GM21717 (cell line): Measurements from ENCODE around the gene ACTN1.

Experiments used
- ATAC-seq: cut with Tn5 transposase; IDR thresholded peaks from one replicate; pipeline ENCODE4 v1.9.1; 2021; ENCODE audit warnings: mild to moderate bottlenecking, moderate library complexity; ENCODE audit not compliant: unreplicated experiment

Gene ACTN1

DNA sequence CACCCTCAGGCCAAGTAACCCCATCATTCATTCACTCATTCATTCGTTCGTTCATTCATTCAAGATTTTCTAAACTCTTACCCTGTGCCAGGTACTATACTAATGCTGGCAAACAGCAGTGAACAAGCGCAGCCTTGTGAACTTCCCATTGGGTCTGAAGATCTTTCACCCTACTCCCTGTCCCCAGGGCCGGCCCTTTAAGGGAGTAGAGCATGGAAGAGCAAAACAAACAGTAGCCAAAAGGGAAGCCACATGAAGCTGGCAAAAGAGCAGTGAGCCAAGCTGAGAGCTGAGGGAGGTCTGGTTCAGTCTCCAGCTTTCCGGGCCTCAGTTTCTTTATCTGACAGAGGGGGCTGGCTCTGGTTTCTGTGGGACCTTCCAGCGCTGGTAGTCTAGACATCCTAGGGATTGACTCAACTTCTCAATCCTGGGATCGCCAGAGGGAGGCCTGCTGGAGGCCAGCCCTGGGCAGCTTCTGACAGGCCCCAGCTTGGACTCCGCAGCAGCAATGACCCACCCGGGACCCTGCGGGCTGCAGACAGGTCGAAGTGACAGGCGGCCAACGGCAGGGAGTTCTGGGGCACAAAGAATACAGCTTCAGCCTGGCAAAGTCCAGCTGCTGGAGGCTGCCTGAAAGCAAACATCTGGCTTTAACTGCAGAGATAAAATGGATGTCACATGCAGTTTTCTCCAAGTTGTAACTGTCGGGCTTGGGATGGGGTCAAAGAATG is 27.1 kb downstream of the ACTN1 start:
- ATAC-seq, result no peak

DNA sequence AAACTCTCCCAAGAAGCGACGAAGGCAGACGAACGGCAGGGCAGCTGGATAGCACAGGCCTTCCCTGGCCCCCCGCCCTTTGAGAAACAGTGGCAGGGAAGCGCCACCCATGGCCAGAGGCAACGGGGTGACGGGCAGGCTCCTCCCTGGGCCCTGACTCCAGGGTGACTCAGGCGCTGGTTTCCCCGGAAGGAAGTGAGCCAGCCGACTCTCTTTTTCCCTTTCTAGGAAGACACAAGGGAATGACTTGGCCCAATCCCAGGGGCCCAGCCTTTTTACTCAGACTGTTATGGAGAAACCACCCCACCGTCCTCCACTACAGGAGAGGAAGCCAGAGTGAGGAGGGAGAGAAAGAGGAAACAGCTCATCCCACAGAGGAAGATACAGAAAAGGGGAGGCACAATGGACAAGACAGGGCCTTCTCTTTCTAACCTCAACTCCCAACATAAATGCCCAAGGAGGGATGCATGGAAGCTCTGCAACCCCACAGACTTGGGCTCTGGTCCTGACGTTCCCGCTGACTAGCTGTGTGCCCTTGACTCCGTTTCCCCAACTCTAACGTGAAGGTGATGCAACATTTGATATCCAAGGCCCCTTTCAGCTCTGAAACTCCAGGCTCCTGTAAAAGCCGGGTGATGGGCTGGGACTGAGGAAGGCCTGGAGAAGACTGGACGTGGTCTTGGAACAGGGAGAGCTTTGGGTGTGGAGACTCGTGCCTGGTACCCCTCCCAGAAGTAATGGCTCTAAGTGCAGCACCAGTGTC is 27.9 kb downstream of the ACTN1 start:
- no peak for ATAC-seq

DNA sequence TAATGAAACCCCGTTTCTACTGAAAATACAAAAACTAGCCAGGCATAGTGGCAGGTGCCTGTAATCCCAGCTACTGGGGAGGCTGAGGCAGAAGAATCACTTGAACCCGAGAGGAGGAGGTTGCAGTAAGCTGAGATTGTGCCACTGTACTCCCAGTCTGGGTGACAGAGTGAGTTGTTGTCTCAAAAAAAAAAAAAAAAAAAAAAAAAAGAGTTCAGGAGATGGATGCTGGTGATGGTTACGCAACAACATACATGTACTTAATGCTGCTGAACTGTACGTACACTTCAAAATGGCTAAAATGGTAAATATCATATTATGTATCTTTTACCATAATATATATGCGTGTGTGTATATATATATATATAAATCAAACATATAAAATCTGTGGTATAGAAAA is 29.0 kb downstream of the ACTN1 start:
- ATAC-seq, result no peak

DNA sequence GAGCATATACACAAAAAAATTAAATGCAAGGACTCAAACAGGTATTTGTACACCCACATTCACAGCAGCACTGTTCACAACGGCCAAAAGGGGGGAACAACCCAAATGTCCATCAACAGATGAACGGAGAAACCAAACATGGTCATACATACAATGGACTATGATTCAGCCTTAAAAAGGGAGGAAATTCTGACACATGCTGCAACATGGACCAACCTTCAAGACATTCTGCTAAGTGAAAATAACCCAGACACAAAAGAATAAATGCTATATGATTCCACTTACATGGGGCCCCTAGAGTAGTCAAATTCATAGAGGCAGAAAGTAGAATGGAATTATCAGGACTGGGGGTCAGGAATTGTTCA is 29.5 kb downstream of the ACTN1 start:
- no peak for ATAC-seq

DNA sequence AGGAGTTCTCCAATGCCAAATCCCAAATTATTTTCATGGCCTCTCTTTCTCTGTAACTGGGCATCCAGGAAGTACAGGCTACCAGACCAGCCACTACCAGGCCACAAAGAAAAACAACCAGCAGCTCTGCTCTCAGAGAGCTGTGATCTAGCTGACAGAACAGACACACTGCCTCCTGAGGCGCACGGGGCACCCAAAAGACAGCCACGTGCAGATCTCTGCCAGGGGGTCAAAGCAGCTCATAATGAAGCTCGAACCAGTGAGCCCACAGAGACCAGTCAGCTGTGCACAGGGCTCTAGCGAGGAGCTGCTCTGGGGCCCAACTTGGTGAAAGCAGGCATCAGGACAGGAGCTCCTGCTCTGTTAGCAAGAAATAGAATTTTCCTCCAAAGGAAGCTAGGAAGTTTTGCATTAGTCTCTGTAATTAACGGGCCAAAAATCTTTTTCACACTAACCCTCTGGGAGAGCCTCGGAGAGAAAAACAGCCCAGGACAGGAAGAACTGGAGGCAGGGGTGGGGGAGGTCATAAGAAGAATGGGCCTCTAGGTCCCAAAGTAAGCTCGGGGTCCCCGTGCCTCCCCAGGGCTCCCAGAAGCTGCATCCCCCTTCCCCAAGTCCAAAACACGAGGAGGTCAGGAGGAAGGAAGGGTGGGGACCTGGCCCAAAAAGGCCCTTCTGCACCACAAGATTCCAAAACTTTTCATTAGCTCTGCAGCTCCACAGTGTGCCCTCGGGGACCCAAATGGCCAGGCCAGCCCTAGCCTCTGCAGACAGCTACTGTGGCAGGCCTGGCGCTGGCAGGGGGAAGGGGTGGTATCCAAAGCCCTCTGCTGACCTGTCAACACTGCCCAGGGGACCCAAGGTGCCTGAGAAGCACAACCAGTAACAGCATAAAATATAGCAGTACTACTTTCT is 30.2 kb downstream of the ACTN1 start:
- ATAC-seq, result no peak

DNA sequence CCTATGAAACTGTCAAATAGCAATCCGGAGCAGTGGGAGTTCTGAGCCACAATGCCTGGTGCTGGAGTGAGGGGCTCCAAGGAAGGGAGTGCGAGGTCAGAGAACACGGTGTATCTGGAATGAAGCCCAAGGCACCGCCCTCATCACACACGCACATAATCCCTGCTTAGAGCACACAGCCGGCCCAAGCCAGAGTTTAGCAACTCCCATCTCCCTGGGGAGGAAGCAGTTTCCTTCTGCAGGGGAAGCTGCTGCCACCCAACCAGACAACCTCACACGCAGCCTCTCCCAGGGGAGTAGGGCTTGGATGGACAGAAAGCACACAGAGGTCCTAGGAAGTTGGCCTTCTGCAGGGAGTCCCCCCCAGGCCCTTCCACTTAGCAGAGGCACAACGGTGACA is 31.3 kb downstream of the ACTN1 start:
- ATAC-seq, result no peak

DNA sequence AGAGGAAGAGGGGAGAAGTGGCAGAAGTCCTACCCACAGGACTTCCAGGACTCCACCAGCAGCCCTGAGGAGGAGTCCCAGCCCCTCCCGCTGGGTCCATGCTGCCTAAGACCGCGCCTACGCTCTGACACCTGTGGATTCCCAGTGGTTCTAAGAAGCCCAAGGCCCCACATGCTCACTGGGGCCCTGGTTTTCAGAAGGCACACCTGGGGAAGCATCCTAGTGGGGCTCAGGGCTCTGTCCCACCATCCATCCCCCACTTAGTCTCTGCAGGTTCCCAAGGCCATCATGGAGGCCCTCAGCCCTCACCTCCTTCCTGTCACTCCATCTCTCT is 32.6 kb downstream of the ACTN1 start:
- ATAC-seq, result no peak

DNA sequence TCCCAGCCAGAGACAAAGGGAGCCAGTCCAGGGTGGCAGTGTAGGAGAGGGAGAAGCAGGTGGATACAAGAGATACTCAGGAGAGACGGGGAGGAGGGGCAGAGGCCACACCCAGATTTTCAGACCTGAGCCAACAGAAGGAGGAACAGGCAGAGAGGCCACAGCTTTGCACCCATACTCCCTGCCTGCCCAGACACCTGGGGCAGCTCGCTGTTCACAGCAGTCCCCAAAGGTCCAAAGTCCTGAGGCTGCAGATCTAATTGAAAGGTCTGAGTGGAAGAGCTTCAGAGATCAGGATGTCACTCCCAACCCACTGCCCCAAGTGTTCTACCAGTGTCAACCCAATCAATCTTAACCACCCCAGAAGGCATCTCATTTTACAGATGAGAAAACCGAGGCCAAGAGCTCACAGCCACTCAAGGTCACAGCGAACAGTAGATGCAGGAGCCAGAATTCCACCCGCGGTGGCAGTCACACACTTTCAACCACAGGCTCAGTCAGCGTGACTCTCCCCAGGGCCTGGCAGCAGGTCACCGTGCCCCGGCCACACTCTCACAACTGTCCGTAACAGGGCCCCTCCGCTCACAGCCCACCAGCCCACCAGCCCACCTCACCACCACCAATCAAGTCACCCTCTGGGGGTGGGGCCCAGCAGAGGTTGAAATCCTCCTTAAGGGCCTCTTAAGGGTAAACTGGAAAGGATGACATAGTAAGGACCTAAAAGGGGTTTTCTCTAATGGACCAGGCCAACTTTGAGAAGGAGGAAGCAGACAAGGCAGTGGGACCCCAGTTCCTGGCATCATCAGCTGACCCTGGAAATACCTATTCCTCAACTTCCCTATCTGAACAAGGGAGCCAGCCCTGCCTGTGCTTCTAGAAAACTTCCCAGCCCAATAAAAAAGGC is 33.3 kb downstream of the ACTN1 start:
- ATAC-seq, result no peak

DNA sequence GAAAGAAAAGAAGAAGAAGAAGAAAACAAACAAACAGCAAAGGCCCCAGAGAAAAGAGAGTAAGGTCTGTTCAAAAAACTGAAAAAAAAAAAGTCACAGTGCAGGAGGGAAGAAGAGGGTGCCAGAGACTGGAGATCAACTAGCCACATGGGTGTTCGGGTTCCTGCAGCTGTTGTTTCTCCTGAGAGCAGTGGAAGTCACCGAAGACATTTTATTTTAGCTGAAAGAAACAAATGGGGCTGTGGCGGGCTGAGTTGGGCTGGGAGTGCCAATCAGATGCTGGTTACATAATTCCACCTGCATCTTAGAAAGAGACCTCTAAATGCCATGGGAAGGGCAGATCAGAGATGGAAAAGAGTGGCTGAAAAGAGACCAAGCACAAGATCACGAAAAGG is 33.9 kb downstream of the ACTN1 start:
- no peak for ATAC-seq

DNA sequence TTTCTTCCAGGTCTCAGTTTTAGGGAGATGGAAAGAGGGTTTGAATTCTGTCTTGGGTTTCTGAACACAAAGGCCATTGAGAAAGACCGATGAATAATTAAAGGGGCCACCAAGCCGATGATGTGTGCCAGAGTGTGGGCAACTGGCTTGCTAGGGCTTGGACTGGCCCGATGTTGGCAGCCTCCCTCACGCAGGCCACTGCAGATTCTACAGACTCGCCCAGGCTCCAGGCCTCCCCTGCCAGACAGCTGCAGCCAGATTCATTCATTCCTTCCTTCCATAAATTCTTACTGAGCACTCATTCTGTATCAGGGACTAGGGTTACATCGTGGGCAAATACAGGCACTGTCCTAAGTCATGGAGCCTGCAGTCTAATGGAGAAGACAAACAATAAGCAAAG is 34.9 kb downstream of the ACTN1 start:
- ATAC-seq, result no peak

DNA sequence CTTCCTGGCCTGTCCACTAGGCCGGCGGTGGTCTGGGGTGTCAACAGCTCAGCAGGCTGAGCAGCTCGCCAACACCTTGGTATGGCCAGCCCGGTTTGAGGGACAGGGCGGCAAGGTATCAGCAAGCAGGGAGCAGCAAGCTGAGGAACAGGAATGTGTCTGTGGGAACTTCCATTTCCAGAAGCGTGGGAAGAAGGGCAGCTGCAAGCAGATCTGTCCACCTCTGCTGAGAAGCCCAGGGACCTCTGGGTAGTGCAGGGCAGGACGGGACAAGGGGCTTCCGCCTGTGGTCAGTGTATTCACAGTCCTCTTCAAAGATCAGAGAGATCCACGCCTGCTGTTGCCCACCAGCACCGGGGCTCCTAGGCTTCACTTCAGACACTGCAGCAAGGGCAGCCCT is 36.0 kb downstream of the ACTN1 start:
- no peak for ATAC-seq

DNA sequence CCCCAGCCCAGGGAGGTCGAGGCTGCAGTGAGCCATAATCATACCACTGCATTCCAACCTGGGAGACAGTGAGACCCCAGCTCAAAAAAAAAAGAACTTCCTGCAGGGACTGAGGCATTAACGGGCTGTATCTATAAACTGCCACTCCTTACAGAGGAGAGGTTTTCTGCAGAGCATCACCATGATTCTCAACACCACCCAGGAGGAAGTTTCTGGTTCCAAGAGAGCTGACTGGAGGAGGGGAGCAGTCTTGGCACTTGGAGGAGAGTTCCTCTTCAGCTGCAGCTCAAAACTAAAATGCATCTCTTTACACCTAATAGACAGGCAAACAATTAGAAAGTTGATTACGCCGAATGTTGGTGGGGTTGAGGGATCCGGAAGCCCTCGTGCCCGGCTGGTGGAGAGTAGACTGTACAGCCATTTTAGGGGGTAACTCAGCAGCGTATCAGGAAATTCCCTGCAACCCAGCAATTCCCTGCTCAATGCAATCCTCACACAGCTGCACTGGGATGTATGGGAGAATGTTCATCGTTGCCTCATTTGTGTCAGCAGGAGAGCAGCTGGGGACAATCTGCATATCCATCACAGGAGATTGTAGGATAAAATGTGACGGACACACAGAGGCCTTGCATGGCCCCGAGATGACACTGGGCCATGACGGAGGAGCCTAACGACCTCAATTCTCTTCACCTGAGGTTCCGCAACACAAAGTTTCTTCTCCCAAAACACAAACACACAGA is 36.6 kb downstream of the ACTN1 start:
- ATAC-seq, result no peak

DNA sequence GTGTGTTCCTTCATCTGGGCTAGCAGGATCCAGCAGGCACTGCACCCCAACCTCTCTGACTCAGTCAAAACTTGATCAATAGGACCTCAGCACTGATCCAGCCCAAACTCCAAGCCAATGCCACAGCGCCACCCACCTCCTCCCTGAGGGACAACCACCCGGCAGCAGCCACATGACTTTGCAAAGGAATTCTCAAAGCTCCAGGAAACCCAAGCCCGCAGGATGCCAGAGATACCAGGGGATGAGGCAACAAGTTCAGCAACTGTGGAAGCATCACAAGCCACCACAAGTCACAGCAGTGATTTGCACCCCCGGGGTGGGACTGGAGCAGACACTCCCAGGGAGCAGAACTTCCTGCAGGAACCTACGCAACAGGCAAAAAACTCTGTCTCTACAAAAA is 37.3 kb downstream of the ACTN1 start:
- ATAC-seq, result no peak

DNA sequence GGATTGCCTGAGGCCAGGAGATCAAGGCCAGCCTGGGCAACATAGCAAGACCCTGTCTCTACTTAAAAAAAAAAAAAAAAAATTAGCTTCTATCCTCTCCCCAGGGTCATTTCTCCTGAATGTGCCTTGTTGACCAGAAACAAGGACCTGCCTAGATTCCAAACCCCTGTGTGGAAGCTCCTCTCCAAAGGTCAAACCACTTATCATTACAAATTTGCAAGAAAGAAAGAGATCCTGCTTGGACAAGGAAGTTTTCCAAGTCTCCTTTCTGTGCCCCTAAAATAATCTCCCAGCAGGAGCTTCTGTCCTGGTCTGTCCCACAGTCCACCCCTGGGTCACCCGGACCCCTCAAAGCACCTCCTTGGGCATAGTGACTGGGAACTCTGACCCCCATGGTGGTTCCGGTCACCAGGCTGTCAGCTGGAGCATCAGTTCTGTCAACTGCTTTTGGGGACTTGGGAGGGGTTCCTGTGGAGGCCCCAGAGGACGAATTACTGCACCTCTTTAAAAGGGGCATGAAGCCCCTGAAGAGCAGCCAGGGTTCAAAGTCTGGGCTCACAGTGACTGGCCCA is 38.4 kb downstream of the ACTN1 start:
- no peak for ATAC-seq

DNA sequence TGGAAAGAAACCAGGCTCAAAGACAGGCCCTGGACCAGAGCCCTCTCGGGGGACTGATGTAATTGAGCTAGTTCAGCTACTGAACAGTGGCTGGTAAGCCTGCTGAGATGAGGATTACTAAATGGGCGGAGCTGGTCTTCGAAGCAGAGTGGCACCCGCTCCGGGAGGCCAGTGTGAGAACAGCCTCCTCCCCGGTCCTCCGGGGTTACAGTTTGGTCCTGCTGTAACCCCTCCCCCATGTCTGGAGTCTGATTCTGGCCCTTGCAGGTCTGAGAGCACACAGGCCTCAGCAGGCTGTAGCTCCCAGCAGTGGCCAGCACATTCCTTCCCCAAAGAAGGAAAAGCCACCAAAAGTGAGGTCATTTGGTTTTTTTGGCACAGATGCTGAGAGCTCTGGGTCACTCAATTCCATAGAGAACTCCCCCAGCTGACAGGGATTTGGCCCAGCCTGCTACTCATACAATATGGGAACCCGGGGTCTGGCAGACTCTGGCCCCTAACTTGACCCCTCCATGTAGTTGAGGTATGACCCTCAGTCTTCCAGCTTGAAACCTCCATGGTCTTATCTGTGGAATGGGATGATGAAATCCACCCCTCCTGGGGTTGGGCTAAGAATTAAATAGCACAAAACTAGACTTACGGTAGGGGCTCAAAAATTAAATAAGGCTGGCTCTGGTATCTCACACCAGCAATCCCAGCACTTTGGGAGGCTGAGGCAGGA is 39.0 kb downstream of the ACTN1 start:
- ATAC-seq, result no peak

DNA sequence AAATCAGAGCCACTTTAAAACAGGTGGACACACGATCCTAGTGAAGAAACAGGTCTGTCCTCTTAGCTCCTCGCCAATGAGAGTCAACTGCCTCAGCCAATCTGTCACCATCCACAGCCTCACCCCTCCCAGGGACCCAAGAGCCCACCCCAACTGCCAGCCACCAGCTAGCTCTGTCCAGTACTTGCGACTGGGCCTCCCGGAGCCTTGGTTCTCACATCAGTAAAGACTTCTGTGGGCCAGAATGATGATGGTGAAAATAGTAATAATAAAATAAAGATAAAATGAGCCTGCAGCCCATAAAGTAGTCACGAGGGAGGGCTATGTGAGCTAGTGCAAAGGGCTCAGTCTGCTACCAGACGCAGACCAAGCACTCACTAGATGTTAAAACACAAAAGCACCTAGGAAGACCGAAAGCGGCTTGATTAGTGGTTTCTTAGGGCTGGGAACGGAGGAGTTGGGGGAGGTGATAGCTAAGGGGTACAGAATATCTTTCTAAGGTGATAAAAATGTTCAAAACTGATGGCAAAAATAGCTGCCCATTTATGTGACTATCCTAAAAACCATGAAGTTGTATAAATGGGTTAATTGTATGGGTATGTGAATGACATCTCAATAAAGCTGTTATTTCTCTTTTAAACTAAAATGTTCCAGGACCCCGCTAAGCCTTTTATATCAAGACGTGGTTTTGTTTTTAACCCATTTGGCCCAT is 39.8 kb downstream of the ACTN1 start:
- no peak for ATAC-seq

DNA sequence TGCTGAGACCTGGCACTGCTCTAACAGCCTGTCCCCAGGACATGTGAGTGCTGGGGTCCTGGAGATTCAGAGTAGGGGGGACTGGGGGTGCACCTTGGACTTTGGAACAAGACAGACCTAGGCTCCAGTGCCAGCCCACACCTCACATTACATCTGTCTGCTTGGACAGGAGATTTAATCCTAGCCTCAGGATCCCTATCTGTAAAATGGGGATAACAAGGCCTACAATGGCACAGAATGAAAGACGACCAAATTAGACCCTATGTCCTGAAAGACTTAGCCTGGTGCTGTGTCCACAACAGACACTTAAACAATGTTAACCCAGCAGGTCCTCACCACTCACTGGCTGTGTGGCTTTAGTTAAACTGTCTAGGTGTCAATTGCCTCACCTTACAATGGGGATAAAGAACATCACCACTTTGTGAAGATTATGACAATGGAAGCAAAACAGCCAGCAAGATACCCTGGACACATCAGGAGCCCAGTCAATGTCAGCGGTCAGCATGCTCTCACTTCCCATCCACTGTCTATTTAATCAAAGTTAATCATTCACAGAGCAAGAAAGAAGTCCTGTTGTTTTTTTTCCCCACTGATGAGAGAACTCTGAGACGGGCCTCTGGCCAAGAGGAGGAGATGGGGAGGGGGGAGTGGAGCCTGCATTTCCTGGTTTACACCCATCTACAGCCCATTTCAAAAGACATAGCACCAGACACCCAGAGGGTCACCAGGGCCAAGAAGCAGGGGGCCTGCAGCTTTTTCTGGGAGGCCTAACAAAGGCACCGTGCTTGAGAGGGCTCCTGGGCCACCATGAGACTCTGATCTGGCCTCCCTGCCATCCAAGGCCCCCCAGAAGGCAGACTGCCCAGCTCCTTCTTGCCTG is 40.6 kb downstream of the ACTN1 start:
- no peak for ATAC-seq
